Natural killer cell (primary cell): Measurements from ENCODE around the gene ZNF576. TPM values are rescaled to one million over a fixed set of nuclear protein-coding genes. Genes with fewer than 3 reads are reported as not detected.

Experiments used
- ATAC-seq, 3 donors: fragments of 150-1000 bp in 2 of 3; fragments of 200-7000 bp in 1 of 3; cut with Tn5 transposase; 1 replicate in 1 of 3; 2 replicates in 2 of 3; pipeline ENCODE4 v1.10.0; 2021; ENCODE audit warnings: mild to moderate bottlenecking in 2 of 3, moderate library complexity in 2 of 3
- DNase-seq, 2 donors: peaks; one replicate each; pipeline versions ENCODE4 v3.0.0 to v3.0.0-alpha.2; 2013 to 2021; ENCODE audit warnings: mixed read lengths in 1 of 2
- H3K27ac ChIP-seq: one replicate; pipeline ENCODE4 v1.5.1; 2013; ENCODE audit warnings: mild to moderate bottlenecking, low read length
- H3K27me3 ChIP-seq: one replicate; pipeline ENCODE4 v1.6.1; 2013; ENCODE audit warnings: low read length; ENCODE audit not compliant: control insufficient read depth, insufficient read depth
- H3K36me3 ChIP-seq: one replicate; pipeline ENCODE4 v1.6.1; 2013; ENCODE audit warnings: low read length; ENCODE audit not compliant: control insufficient read depth, insufficient read depth
- H3K4me1 ChIP-seq: one replicate; pipeline ENCODE4 v1.6.1; 2013; ENCODE audit warnings: low read length; ENCODE audit not compliant: control insufficient read depth, insufficient read depth
- H3K4me3 ChIP-seq: one replicate; pipeline ENCODE4 v1.5.1; 2013; ENCODE audit warnings: low read length
- H3K9me3 ChIP-seq: one replicate; pipeline ENCODE4 v1.6.1; 2013; ENCODE audit warnings: low read length; ENCODE audit not compliant: control insufficient read depth, insufficient read depth
- H3K27ac Mint-ChIP-seq, 2 donors: one replicate each; pipeline ENCODE4 v1.8.0; 2022; ENCODE audit warnings: mild to moderate bottlenecking in 2 of 2, mixed read lengths in 2 of 2, moderate library complexity in 1 of 2
- H3K27me3 Mint-ChIP-seq, 2 donors: one replicate each; pipeline ENCODE4 v1.8.0; 2022; ENCODE audit warnings: low read depth in 2 of 2, mixed read lengths in 2 of 2
- H3K36me3 Mint-ChIP-seq: one replicate; pipeline ENCODE4 v1.8.0; 2022; ENCODE audit warnings: mixed read lengths
- H3K4me1 Mint-ChIP-seq, 2 donors: one replicate each; pipeline ENCODE4 v1.8.0; 2022; ENCODE audit warnings: mixed read lengths in 2 of 2
- H3K4me3 Mint-ChIP-seq: one replicate; pipeline ENCODE4 v1.8.0; 2022; ENCODE audit warnings: mild to moderate bottlenecking, moderate library complexity, mixed read lengths
- H3K9me3 Mint-ChIP-seq, 2 donors: one replicate each; pipeline ENCODE4 v1.8.0; 2022; ENCODE audit warnings: mixed read lengths in 2 of 2
- CTCF ChIP-seq: fragments of 200-600 bp; IDR thresholded peaks from one replicate; pipeline ENCODE4 v1.8.0; 2022; ENCODE audit warnings: antibody characterized with exemption
- WGBS: methylation state at CpG from one replicate; pipeline ENCODE4 v1.1.7; 2013; ENCODE audit warnings: missing lambda C conversion rate; ENCODE audit not compliant: insufficient coverage; 5-methylcytosine and 5-hydroxymethylcytosine counted together
- intact Hi-C: fragments of 100-400 bp; cut with micrococcal nuclease; formaldehyde crosslinking; loops from one replicate; pipeline ENCODE4 v1.14.2; 2022
- total RNA-seq, 4 donors: library from RNA; stranded (reverse); fragments of 120-200 nt in 1 of 4; gene quantifications; one replicate each; pipeline versions ENCODE4 v1.2.3 to v1.2.4, GENCODE V29; 2013 to 2022

The ZNF576 gene
- total RNA-seq, 3 donors from 2014 or later (not counting 1 experiment from before 2014, with no cell fraction given): 4.0 to 10.4 (median 5.8) TPM

DNA sequence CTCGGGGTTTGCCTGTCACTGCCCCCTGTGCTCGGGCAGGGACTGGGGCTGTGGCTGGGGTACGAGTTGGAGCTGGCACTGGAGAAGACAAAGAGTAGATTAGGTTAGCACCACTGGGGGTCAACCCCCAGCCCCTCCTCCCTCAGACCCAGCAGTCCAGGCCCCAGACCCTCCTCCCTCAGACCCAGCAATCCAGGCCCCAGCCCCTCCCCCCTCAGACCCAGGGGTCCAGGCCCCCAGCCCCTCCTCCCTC is 44.3 kb upstream of the ZNF576 start:
- no peak for TF ChIP-seq CTCF
- no peak overlapping the region for H3K27ac Mint-ChIP-seq

GRCh38 chr19:43552616-43553015 is 43.8 kb upstream of the ZNF576 start:
- no peaks in the 10 kb centered on the region for H3K27me3 ChIP-seq
- WGBS: 62% methylated on average over 2 of the region's 3 CpGs
- H3K27ac ChIP-seq: no peak overlapping the region
- Mint-ChIP-seq H3K9me3 (no peaks in the 10 kb centered on the region), H3K36me3 (no peaks in the 10 kb centered on the region), H3K27me3 (no peaks in the 10 kb centered on the region), H3K4me1 (peaks cover 8 to 11% of the 10 kb centered on the region in 2 donors), H3K27ac (no peak overlapping the region), H3K4me3 (no peak overlapping the region)
- intact Hi-C loops: no loop called here
- peaks cover 7% of the 10 kb centered on the region for H3K4me1 ChIP-seq
- peaks cover 36% of the 10 kb centered on the region for H3K36me3 ChIP-seq
- DNase-seq: no peak
- no peaks in the 10 kb centered on the region for H3K9me3 ChIP-seq
- no peak for TF ChIP-seq CTCF
- ATAC-seq: no peak
- H3K4me3 ChIP-seq: no peak overlapping the region

More for the DNA sequence above, 44.3 kb upstream of the ZNF576 start:
- Histone ChIP-seq H3K4me1 (peaks cover 7% of the 10 kb centered on the region), H3K9me3 (no peaks in the 10 kb centered on the region), H3K27ac (no peak overlapping the region), H3K4me3 (no peak overlapping the region), H3K27me3 (no peaks in the 10 kb centered on the region), H3K36me3 (peaks cover 36% of the 10 kb centered on the region)
- H3K9me3 Mint-ChIP-seq: no peaks in the 10 kb centered on the region
- 98% methylated on average over 3 of the region's 3 CpGs for WGBS
- no peak overlapping the region for H3K4me3 Mint-ChIP-seq
- ATAC-seq: no peak
- H3K4me1 Mint-ChIP-seq: peaks cover 8 to 11% of the 10 kb centered on the region in 2 donors
- H3K36me3 Mint-ChIP-seq: no peaks in the 10 kb centered on the region
- intact Hi-C loops: no loop called here
- no peak for DNase-seq
- H3K27me3 Mint-ChIP-seq: no peaks in the 10 kb centered on the region

GRCh38 chr19:43553656-43554055 is 42.7 kb upstream of the ZNF576 start:
- Mint-ChIP-seq H3K27ac (no peak overlapping the region), H3K4me1 (peaks cover 8 to 11% of the 10 kb centered on the region in 2 donors), H3K27me3 (no peaks in the 10 kb centered on the region), H3K4me3 (no peak overlapping the region), H3K9me3 (no peaks in the 10 kb centered on the region), H3K36me3 (no peaks in the 10 kb centered on the region)
- 100% methylated on average over 3 of the region's 4 CpGs for WGBS
- Histone ChIP-seq H3K4me3 (no peak overlapping the region), H3K36me3 (peaks cover 39% of the 10 kb centered on the region), H3K27ac (no peak overlapping the region), H3K4me1 (peaks cover 7% of the 10 kb centered on the region), H3K27me3 (no peaks in the 10 kb centered on the region), H3K9me3 (no peaks in the 10 kb centered on the region)
- TF ChIP-seq CTCF: no peak
- ATAC-seq (no peak), DNase-seq (no peak)
- intact Hi-C loops: no loop called here

GRCh38 chr19:43554317-43554895 is 42.0 kb upstream of the ZNF576 start:
- Mint-ChIP-seq H3K36me3 (no peaks in the 10 kb centered on the region), H3K9me3 (no peaks in the 10 kb centered on the region), H3K4me3 (no peak overlapping the region), H3K27ac (peak overlapping the region; percentile 41 to 63), H3K4me1 (peaks cover 8 to 11% of the 10 kb centered on the region in 2 donors), H3K27me3 (no peaks in the 10 kb centered on the region)
- 96% methylated on average over 15 of the region's 15 CpGs for WGBS
- DNase-seq (no peak), ATAC-seq (no peak)
- intact Hi-C loops: no loop called here
- peaks cover 7% of the 10 kb centered on the region for H3K4me1 ChIP-seq
- H3K9me3 ChIP-seq: no peaks in the 10 kb centered on the region
- peaks cover 37% of the 10 kb centered on the region for H3K36me3 ChIP-seq
- no peaks in the 10 kb centered on the region for H3K27me3 ChIP-seq
- no peak overlapping the region for H3K4me3 ChIP-seq
- H3K27ac ChIP-seq: no peak overlapping the region
- TF ChIP-seq CTCF: no peak
